ENCODE measurements around the gene MKX. TPM values are rescaled to one million over a fixed set of nuclear protein-coding genes. Genes with fewer than 3 reads are reported as not detected.

The MKX gene
- total and polyA plus RNA-seq, 7 donors: 0.01 to 0.24 (median 0.07) TPM; not detected in 1

DNA sequence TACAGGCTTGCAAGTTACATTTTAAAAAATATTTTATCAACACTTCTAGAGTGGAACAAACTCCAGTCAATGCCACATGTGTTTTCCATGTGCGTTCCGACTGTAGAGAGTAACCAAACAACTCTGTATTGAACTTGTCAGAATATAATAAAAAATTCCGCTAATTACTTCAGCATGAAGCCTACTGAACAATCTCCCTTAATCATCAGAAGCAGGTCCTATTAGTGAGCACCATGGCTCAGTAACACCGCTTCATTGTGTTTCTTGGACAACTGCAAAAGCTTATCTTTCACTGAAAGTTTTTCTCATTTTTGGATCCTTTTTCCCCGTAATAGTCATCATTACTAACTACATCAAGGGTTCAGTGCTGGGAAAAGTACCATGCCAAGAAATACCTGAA, 117.0 kb downstream of the MKX start:
- no peak for ATAC-seq
- WGBS, 3 donors: 93 to 96% (median 94%) methylated on average over 5 of the region's 5 CpGs

GRCh38 chr10:27626890-27627289, 118.7 kb downstream of the MKX start:
- no peak for ATAC-seq
- DNase-seq: no peak
- intact Hi-C loops (cut with DNase I): no loop called here
- Histone ChIP-seq H3K36me3 (ENCODE audit: insufficient read depth in 1 of 2, low read depth in 1 of 2) (no peaks in the 10 kb centered on the region), H3K4me1 (no peaks in the 10 kb centered on the region), H3K27me3 (ENCODE audit: insufficient read depth in 3 of 3, low read length in 2 of 3) (peaks cover 0 to 12% (median 0%) of the 10 kb centered on the region in 3 donors), H3K27ac (no peak overlapping the region), H3K4me3 (no peak overlapping the region), H3K9me3 (no peaks in the 10 kb centered on the region)
- TF ChIP-seq CTCF (IDR thresholded peaks at IDR 0.05): no peak
- WGBS, 3 donors: 28 to 31% (median 29%) methylated on average over 6 of the region's 6 CpGs

More for the DNA sequence above, 117.0 kb downstream of the MKX start:
- Histone ChIP-seq H3K4me1 (no peaks in the 10 kb centered on the region), H3K9me3 (no peaks in the 10 kb centered on the region), H3K36me3 (ENCODE audit: insufficient read depth in 1 of 2, low read depth in 1 of 2) (no peaks in the 10 kb centered on the region), H3K27me3 (ENCODE audit: insufficient read depth in 3 of 3, low read length in 2 of 3) (peaks cover 0 to 12% (median 0%) of the 10 kb centered on the region in 3 donors), H3K27ac (no peak overlapping the region), H3K4me3 (no peak overlapping the region)
- DNase-seq: no peak
- TF ChIP-seq CTCF (IDR thresholded peaks at IDR 0.05): no peak
- intact Hi-C loops (cut with DNase I): no loop called here

DNA sequence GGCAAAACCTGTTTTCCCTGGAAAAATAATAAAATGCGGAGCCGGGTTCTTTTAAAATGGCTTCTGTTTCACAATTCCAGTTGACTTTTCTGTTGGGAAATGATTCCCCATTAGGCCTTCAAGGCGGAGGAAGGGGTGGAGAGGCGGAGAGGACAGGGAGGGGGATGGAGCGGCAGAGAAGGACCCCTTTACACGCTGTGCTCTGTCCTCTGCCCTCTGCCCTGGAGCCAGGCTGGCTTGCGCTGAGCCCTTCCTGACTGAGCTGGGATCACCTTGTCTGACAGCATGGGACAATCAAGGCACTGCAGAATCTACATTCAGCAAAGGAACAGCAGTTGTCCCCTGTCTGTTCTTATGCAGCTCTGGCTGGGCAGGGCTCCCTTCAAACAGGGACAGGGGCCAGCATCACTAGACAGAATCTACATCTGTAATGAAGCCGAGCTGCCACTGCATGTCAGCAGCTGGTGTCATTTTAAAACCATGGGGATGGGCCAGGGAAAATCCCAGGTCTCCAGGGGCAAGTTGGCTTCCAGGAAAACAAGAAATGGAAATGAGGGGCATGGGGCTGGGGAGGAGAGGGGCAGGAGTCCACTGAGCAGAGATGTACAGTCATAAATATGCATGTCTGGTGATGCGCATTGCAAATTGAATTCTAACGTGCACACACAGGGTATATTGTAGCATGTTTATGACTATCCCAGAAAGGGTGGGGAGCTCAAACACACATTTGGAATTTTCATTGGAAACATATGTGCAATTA, 120.0 kb downstream of the MKX start:
- 43 to 58% (median 54%) methylated on average over 10 of the region's 10 CpGs for WGBS, 3 donors
- no peak overlapping the region for H3K27ac ChIP-seq
- H3K27me3 ChIP-seq (ENCODE audit: insufficient read depth in 3 of 3, low read length in 2 of 3): peaks cover 0 to 12% (median 0%) of the 10 kb centered on the region in 3 donors
- H3K36me3 ChIP-seq (ENCODE audit: insufficient read depth in 1 of 2, low read depth in 1 of 2): no peaks in the 10 kb centered on the region
- intact Hi-C loops (cut with DNase I): no loop called here
- TF ChIP-seq CTCF (IDR thresholded peaks at IDR 0.05): no peak
- ATAC-seq (no peak), DNase-seq (no peak)
- H3K4me3 ChIP-seq: no peak overlapping the region
- no peaks in the 10 kb centered on the region for H3K4me1 ChIP-seq
- no peaks in the 10 kb centered on the region for H3K9me3 ChIP-seq

GRCh38 chr10:27624941-27625340, 120.7 kb downstream of the MKX start:
- intact Hi-C loops (cut with DNase I): no loop called here
- no peaks in the 10 kb centered on the region for H3K4me1 ChIP-seq
- no peak for DNase-seq
- H3K36me3 ChIP-seq (ENCODE audit: insufficient read depth in 1 of 2, low read depth in 1 of 2): no peaks in the 10 kb centered on the region
- H3K4me3 ChIP-seq: no peak overlapping the region
- no peaks in the 10 kb centered on the region for H3K9me3 ChIP-seq
- TF ChIP-seq CTCF (IDR thresholded peaks at IDR 0.05): no peak
- 52 to 76% (median 59%) methylated on average over 9 of the region's 9 CpGs for whole genome bisulfite sequencing, 3 donors
- H3K27ac ChIP-seq: no peak overlapping the region
- ATAC-seq: no peak
- peaks cover 0 to 12% (median 0%) of the 10 kb centered on the region in 3 donors for H3K27me3 ChIP-seq (ENCODE audit: insufficient read depth in 3 of 3, low read length in 2 of 3)

Other genes starting within 250 kb of the MKX start
- 100 to 1,000 TPM in 2 of 4 donors, 10 to 100 TPM in 2; 87.0 to 125 (median 102) TPM for gene RAB18, start 241.5 kb downstream of the MKX start, total RNA-seq
- gene RAB18, start 241.5 kb downstream of the MKX start, polyA plus RNA-seq: 10 to 100 TPM; 36.2 to 71.1 (median 70.2) TPM